Measurements from ENCODE around the gene BCL10.

Gene BCL10

GRCh38 chr1:85276215-85276977, at the start of gene BCL10:
Gene BCL10 (minus strand): TSS chr1:85276632. CDS start chr1:85276352, 280 bp downstream.
- DNase-seq (ENCODE audit: low spot score) = peak; percentile 97

- DNase-seq (ENCODE audit: low spot score) = no peak
These were observed 49.5 kb upstream of the BCL10 start for GRCh38 chr1:85325920-85326319.

GRCh38 chr1:85323770-85324169, 47.3 kb upstream of the BCL10 start:
- DNase-seq (ENCODE audit: low spot score) = no peak

GRCh38 chr1:85322655-85323054, 46.2 kb upstream of the BCL10 start:
- no peak for DNase-seq (ENCODE audit: low spot score)

- no peak for DNase-seq (ENCODE audit: low spot score)
These were observed 45.0 kb upstream of the BCL10 start for GRCh38 chr1:85321237-85321964.

GRCh38 chr1:85320371-85321131, 44.1 kb upstream of the BCL10 start:
- DNase-seq (ENCODE audit: low spot score) = no peak

- no peak for DNase-seq (ENCODE audit: low spot score)
These were observed 43.5 kb upstream of the BCL10 start for GRCh38 chr1:85319931-85320330.

GRCh38 chr1:85319491-85319890, 43.1 kb upstream of the BCL10 start:
- DNase-seq (ENCODE audit: low spot score) = no peak

- no peak for DNase-seq (ENCODE audit: low spot score)
These were observed 41.8 kb upstream of the BCL10 start for GRCh38 chr1:85318217-85318616.

GRCh38 chr1:85317560-85317959, 41.1 kb upstream of the BCL10 start:
- DNase-seq (ENCODE audit: low spot score) = no peak

- DNase-seq (ENCODE audit: low spot score) = no peak
These were observed 39.9 kb upstream of the BCL10 start for GRCh38 chr1:85316321-85316720.

GRCh38 chr1:85315789-85316188, 39.4 kb upstream of the BCL10 start:
- no peak for DNase-seq (ENCODE audit: low spot score)

GRCh38 chr1:85314726-85315125, 38.3 kb upstream of the BCL10 start:
- DNase-seq (ENCODE audit: low spot score) = no peak

- no peak for DNase-seq (ENCODE audit: low spot score)
These were observed 37.7 kb upstream of the BCL10 start for GRCh38 chr1:85313888-85314696.

GRCh38 chr1:85311818-85312217, 35.4 kb upstream of the BCL10 start:
- DNase-seq (ENCODE audit: low spot score) = no peak

- no peak for DNase-seq (ENCODE audit: low spot score)
These were observed 32.5 kb upstream of the BCL10 start for GRCh38 chr1:85308833-85309350.

GRCh38 chr1:85307987-85308832, 31.8 kb upstream of the BCL10 start:
- DNase-seq (ENCODE audit: low spot score) = peak; percentile 32

- DNase-seq (ENCODE audit: low spot score) = no peak
These were observed 29.8 kb upstream of the BCL10 start for GRCh38 chr1:85306236-85306635.

GRCh38 chr1:85303440-85304162, 27.2 kb upstream of the BCL10 start:
- DNase-seq (ENCODE audit: low spot score) = no peak

- no peak for DNase-seq (ENCODE audit: low spot score)
These were observed 23.7 kb upstream of the BCL10 start for GRCh38 chr1:85300140-85300539.

Measured in CD4-positive, alpha-beta T cell treated with Interleukin-6 at 100 ng/mL for 8 hours (primary cell).